Ecto neural progenitor cell (in vitro differentiated cells): ENCODE measurements around the gene C13orf46.

Source experiments
- DNase-seq: peaks from one replicate; pipeline ENCODE4 v3.0.0-alpha.2; 2018; ENCODE audit warnings: low spot score

C13orf46 gene

GRCh38 chr13:113970810-113971470 lies 2.9 kb downstream of the C13orf46 start:
- no peak for DNase-seq

DNA sequence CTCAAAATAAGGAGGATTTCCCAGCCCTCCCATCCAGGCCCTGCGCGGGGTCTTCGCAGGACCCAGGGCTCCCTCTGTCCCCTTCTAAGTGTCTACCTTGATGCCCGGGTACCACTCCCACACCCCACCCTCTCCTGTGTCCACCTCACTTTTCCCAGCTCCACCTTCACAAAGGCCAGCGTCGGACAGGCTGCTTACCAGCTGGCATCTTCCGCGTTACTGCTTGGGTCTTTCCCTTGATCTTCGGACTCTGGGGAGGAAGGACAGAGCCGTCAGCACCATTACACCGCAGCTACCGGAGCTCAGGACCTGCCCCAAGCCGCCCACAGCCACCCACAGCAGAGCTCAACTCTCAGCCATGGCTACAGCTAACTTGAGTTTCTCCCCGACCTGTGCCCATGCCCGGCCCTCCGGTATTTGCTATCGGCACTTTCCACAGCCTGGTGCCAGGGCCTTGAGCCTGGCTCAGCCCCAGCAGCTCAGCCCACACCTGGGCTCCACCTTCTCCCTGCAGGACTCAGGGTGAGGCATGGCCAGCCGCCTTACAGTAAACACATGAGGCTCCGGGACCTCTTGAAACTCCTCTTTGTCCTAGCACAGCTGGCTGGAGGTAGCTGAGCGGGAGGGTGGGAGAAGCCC lies 3.8 kb downstream of the C13orf46 start:
- DNase-seq: no peak

- no peak for DNase-seq
Observed at GRCh38 chr13:113969311-113969972, 4.4 kb downstream of the C13orf46 start.

- no peak for DNase-seq
Observed at GRCh38 chr13:113968463-113969310, 5.2 kb downstream of the C13orf46 start.

DNA sequence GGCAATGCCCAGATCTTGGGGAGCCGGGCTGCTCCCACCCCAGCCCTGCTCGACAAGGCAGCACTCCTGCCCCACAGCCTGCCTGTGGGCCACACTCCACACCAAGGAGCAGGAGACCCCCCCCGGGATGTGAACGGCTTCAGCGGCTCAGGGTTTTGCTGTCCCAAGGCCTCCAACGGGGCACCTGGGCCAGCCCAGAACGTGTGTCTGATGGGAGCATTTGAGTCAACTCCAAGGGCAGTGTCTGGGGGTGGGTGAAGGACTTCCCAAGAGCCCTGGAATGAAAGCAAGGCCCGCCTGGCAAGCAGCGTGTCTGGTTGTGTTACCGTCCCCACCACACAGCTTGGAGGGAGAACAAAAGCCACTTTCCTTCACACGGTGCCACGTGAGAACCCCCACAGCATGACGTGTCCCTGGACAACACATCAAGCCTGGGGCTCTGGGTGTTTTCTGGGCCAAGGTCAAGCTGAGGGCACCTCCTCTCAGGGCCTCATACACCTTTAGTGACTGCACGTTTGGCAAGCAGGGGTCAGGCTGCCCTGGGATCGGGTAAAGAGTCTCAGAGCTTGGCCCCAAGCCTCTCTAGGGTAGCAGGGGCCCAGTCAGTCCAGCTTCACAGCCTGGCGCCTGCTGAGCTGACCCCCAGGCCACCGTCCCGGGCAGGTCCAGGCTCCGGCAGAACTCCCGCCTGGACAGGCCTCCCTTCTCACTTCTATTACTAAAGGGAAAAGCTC lies 6.0 kb downstream of the C13orf46 start:
- no peak for DNase-seq

DNA sequence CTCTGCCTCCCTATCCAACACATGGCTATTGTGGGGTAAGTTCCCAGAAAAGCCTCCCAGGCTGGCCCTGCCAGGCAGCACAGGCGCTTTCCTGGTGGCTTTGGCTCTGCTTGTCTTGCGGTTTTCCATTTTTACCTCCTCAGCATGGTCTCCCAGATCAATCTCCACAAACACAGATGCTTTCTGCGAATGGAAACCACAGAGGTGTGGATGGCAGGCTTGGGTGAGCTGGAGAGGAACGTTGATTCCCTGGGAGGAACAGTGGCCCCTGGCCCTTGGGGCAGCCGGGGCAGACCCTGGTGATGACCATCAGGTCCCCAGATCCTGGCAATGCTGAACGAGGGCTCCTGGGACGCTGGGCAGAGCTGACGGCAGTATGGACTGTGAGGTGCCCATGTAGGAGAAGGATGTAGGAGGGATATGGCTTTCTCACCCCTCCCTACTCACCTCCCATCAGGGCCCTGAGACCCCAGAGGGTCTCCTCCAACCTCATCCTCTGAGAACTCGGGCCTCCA lies 6.6 kb downstream of the C13orf46 start:
- DNase-seq: no peak

- DNase-seq: no peak
Observed at GRCh38 chr13:113965968-113966884, 7.7 kb downstream of the C13orf46 start.

DNA sequence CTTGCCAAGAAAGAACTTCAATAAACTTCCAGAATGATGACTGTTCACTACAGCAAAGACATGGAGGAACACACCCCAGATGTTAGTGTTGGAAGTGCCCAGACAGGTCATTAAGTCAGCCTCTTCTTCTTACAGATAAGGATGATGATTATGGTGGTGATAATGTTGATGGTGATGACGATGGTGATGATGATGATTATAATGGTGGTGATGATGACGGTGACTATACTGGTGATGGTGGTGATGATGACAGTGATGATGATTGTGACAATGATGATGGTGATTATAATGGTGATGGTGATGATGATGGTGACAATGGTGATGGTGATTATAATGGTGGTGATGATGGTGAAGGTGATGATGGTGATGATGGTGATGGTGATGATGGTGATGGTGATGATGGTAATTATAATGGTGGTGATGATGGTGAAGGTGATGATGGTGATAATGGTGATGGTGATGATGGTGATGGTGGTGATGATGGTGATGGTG lies 8.4 kb downstream of the C13orf46 start:
- DNase-seq: no peak

DNA sequence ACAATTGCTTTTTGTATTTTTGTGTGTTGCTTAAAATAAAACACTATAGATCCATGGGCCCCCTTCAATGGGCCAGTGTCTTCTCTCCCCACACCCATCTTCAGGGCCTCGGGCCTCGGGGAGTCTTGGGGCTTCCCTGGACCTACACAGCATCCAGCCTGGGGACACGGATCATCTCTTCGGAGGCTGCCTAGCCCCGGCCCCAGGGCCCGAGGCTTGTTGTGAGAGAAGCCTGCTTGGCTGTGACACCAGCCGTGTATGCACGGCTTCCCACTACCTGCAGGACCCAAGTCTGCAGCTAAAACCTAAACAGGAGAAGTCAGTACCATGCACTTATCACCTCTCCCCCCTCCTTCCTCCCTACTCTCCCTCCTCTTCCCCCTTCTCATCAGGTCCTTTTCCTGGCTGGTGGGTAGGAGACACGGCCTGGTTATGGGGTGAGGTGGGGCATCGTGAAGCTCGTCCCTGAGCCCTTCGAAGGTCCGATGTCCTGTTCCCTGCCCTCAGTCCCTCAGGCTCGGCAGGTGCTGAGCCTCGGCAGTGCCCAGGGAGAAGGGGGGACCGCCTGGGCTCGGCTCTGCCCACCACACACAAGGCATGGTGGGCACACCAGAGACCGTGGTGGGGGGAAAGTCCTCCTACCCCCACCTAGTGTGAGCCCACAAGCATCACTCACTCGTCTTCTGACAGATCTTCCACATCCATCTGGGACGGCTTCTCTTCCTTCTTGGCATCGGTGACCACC lies 9.5 kb downstream of the C13orf46 start:
- no peak for DNase-seq

- DNase-seq: no peak
Observed at GRCh38 chr13:113963376-113963775, 10.5 kb downstream of the C13orf46 start.

GRCh38 chr13:113962975-113963374 lies 10.9 kb downstream of the C13orf46 start:
- DNase-seq: no peak

- no peak for DNase-seq
Observed at GRCh38 chr13:113962386-113962785, 11.5 kb downstream of the C13orf46 start.

- no peak for DNase-seq
Observed at GRCh38 chr13:113960276-113960948, 13.5 kb downstream of the C13orf46 start.

- no peak for DNase-seq
Observed at GRCh38 chr13:113959198-113959597, 14.7 kb downstream of the C13orf46 start.

GRCh38 chr13:113958373-113958772 lies 15.5 kb downstream of the C13orf46 start:
- DNase-seq: no peak

- no peak for DNase-seq
Observed at GRCh38 chr13:113956571-113956970, 17.3 kb downstream of the C13orf46 start.

DNA sequence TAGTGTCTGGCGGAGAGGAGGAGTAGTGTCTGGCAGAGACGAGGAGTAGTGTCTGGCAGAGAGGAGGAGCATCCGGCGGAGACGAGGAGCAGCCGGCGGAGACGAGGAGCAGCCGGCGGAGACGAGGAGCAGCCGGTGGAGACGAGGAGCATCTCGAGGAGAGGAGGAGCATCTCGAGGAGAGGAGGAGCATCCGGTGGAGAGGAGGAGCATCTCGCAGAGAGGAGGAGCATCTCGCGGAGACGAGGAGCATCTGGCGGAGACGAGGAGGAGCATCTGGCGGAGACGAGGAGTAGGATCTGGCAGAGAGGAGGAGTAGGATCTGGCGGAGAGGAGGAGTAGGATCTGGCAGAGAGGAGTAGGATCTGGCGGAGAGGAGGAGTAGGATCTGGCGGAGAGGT lies 18.2 kb downstream of the C13orf46 start:
- no peak for DNase-seq

- no peak for DNase-seq
Observed at GRCh38 chr13:113955235-113955634, 18.6 kb downstream of the C13orf46 start.
